Liver (tissue), 9 donors: ENCODE data around the gene TCAP. TPM values are rescaled to one million over a fixed set of nuclear protein-coding genes. Genes with fewer than 3 reads are reported as not detected.

Experiments used
- DNase-seq: peaks from one replicate; pipeline ENCODE4 v3.0.0-alpha.2; 2017; ENCODE audit warnings: low spot score
- H3K27ac ChIP-seq, 2 donors: one replicate each; pipeline ENCODE4 v1.7.0; 2013; ENCODE audit warnings: inconsistent platforms in 2 of 2, low read length in 2 of 2, control low read depth in 1 of 2, low read depth in 1 of 2, mild to moderate bottlenecking in 1 of 2
- H3K27me3 ChIP-seq, 4 donors: one replicate each; pipeline versions ENCODE4 v1.6.1 to v1.7.0; 2013; ENCODE audit warnings: low read length in 3 of 4, inconsistent platforms in 1 of 4, mild to moderate bottlenecking in 1 of 4, moderate library complexity in 1 of 4; ENCODE audit not compliant: control insufficient read depth in 4 of 4, insufficient read depth in 4 of 4
- H3K36me3 ChIP-seq, 4 donors: one replicate each; pipeline versions ENCODE4 v1.6.1 to v1.7.0; 2013; ENCODE audit warnings: low read length in 3 of 4, mild to moderate bottlenecking in 3 of 4, low read depth in 1 of 4, moderate library complexity in 1 of 4; ENCODE audit not compliant: control insufficient read depth in 4 of 4, insufficient read depth in 3 of 4
- H3K4me1 ChIP-seq, 4 donors: one replicate each; pipeline versions ENCODE4 v1.6.1 to v1.7.0; 2013; ENCODE audit warnings: low read length in 3 of 4, mild to moderate bottlenecking in 3 of 4, moderate library complexity in 1 of 4; ENCODE audit not compliant: control insufficient read depth in 4 of 4, insufficient read depth in 4 of 4
- H3K4me3 ChIP-seq, 3 donors: one replicate each; pipeline versions ENCODE4 v1.6.1 to v1.7.0; 2013; ENCODE audit warnings: low read length in 3 of 3, control low read depth in 1 of 3, low read depth in 1 of 3, mild to moderate bottlenecking in 1 of 3
- H3K9ac ChIP-seq, 2 donors: one replicate each; pipeline ENCODE4 v1.7.0; 2013; ENCODE audit warnings: low read length in 2 of 2, mild to moderate bottlenecking in 2 of 2, moderate library complexity in 2 of 2, control low read depth in 1 of 2, low read depth in 1 of 2
- H3K9me3 ChIP-seq, 4 donors: one replicate each; pipeline versions ENCODE4 v1.6.1 to v1.7.0; 2013; ENCODE audit warnings: low read length in 3 of 4; ENCODE audit not compliant: control insufficient read depth in 4 of 4
- ATF3 ChIP-seq: IDR thresholded peaks from 2 replicates; pipeline ENCODE4 v1.6.1; 2016; ENCODE audit warnings: antibody characterized with exemption
- CTCF ChIP-seq: fragments of 150-350 bp; IDR thresholded peaks from 2 replicates; pipeline ENCODE4 v1.5.1; 2017; ENCODE audit warnings: improper control_type of control experiment, low read depth, low read length; ENCODE audit not compliant: missing input control
- EGR1 ChIP-seq, 2 donors: IDR thresholded peaks; 2 replicates each; pipeline ENCODE4 v1.6.1; 2016 to 2018; ENCODE audit warnings: antibody characterized with exemption in 2 of 2, low read depth in 2 of 2
- FOXA1 ChIP-seq: IDR thresholded peaks from 2 replicates; pipeline ENCODE4 v1.6.1; 2016; ENCODE audit warnings: antibody characterized with exemption
- GABPA ChIP-seq, 2 donors: IDR thresholded peaks in 1 of 2; conservative IDR thresholded peaks in 1 of 2; 2 replicates each; pipeline ENCODE4 v1.6.1; 2016; ENCODE audit warnings: antibody characterized with exemption in 2 of 2, mild to moderate bottlenecking in 1 of 2, moderate library complexity in 1 of 2
- HNF4A ChIP-seq, 2 donors: conservative IDR thresholded peaks; 2 replicates each; pipeline ENCODE4 v1.6.1; 2016; ENCODE audit warnings: antibody characterized with exemption in 2 of 2, mild to moderate bottlenecking in 2 of 2
- HNF4G ChIP-seq: IDR thresholded peaks from 2 replicates; pipeline ENCODE4 v1.6.1; 2016; ENCODE audit warnings: antibody characterized with exemption
- JUND ChIP-seq, 2 donors: IDR thresholded peaks; 2 replicates each; pipeline ENCODE4 v1.6.1; 2016; ENCODE audit warnings: antibody characterized with exemption in 2 of 2
- MAX ChIP-seq: IDR thresholded peaks from 2 replicates; pipeline ENCODE4 v1.6.1; 2016; ENCODE audit warnings: antibody characterized with exemption
- NR2F2 ChIP-seq: IDR thresholded peaks from 2 replicates; pipeline ENCODE4 v1.6.1; 2016; ENCODE audit warnings: antibody characterized with exemption
- RAD21 ChIP-seq, 2 donors: IDR thresholded peaks; 2 replicates each; pipeline ENCODE4 v1.6.1; 2016; ENCODE audit warnings: antibody characterized with exemption in 2 of 2, mild to moderate bottlenecking in 2 of 2
- REST ChIP-seq: IDR thresholded peaks from 2 replicates; pipeline ENCODE4 v1.6.1; 2016; ENCODE audit warnings: antibody characterized with exemption, mild to moderate bottlenecking
- RXRA ChIP-seq, 2 donors: IDR thresholded peaks; 2 replicates each; pipeline ENCODE4 v1.6.1; 2017 to 2018; ENCODE audit warnings: antibody characterized with exemption in 2 of 2, mild to moderate bottlenecking in 1 of 2
- SP1 ChIP-seq: IDR thresholded peaks from 2 replicates; pipeline ENCODE4 v1.6.1; 2018; ENCODE audit warnings: antibody characterized with exemption, mild to moderate bottlenecking
- TAF1 ChIP-seq: conservative IDR thresholded peaks from 2 replicates; pipeline ENCODE4 v1.6.1; 2016; ENCODE audit warnings: antibody characterized with exemption, mild to moderate bottlenecking
- YY1 ChIP-seq: IDR thresholded peaks from 2 replicates; pipeline ENCODE4 v1.6.1; 2016; ENCODE audit warnings: antibody characterized with exemption, mild to moderate bottlenecking
- ZBTB33 ChIP-seq: IDR thresholded peaks from 2 replicates; pipeline ENCODE4 v1.6.1; 2016; ENCODE audit warnings: antibody characterized with exemption
- WGBS: extraction: QIAGEN DNeasy Blood & Tissue Kit; methylation state at CpG from one replicate; pipeline ENCODE4 v1.1.7; 2013; 5-methylcytosine and 5-hydroxymethylcytosine counted together
- polyA plus RNA-seq, 2 donors: library from polyadenylated mRNA; stranded (reverse) in 1 of 2; unstranded in 1 of 2; fragments of 200-250 nt in 1 of 2; fragments of >200 nt in 1 of 2; fragmentation: Nextera tagmentation in 1 of 2; extraction: Ambion mirVana in 1 of 2; gene quantifications; one replicate each; pipeline versions ENCODE4 v1.2.1 to v1.2.3, GENCODE V29; 2013 to 2015
- total RNA-seq, 2 donors: library from RNA; depleted of rRNA; stranded (reverse); fragments of >200 nt; gene quantifications; one replicate each; pipeline ENCODE4 v1.2.3, GENCODE V29; 2014
- donor health status: healthy.
- donor health status: healthy.
- donor health status: healthy.
- donor health status: healthy.
- donor health status: healthy.

TCAP gene
- total and polyA plus RNA-seq, 4 donors, result 0.14 to 0.67 (median 0.22) TPM; not detected in 1

GRCh38 chr17:39666601-39667261, 1.6 kb downstream of the TCAP start:
- Histone ChIP-seq H3K4me1 (peaks cover 29 to 65% (median 55%) of the 10 kb centered on the region in 4 donors), H3K9me3 (no peaks in the 10 kb centered on the region), H3K4me3 (no peak overlapping the region), H3K9ac (no peak overlapping the region), H3K27me3 (no peaks in the 10 kb centered on the region), H3K36me3 (no peaks in the 10 kb centered on the region), H3K27ac (peak overlapping the region in 1 of 2 donors; percentile 32)
- DNase-seq, result no peak
- no peak for TF ChIP-seq ZBTB33
- peak; percentile 43 for TF ChIP-seq SP1
- TF ChIP-seq HNF4A (conservative IDR thresholded peaks at IDR 0.05), result peak; percentile 37 to 61
- TF ChIP-seq REST, result no peak
- no peak for TF ChIP-seq FOXA1
- TF ChIP-seq EGR1 (IDR thresholded peaks at IDR 0.05; ENCODE audit: low read depth in 2 of 2), result no peak
- no peak for TF ChIP-seq TAF1
- TF ChIP-seq JUND (IDR thresholded peaks at IDR 0.05), result peak in 1 of 2 donors; percentile 30
- TF ChIP-seq RXRA (IDR thresholded peaks at IDR 0.05), result peak; percentile 88 to 92
- TF ChIP-seq NR2F2, result peak; percentile 51
- TF ChIP-seq CTCF, result no peak
- WGBS, result 34% methylated on average over 11 of the region's 11 CpGs

- H3K36me3 ChIP-seq, result no peaks in the 10 kb centered on the region
- H3K9ac ChIP-seq, result no peak overlapping the region
- H3K27me3 ChIP-seq, result no peaks in the 10 kb centered on the region
- no peak overlapping the region for H3K27ac ChIP-seq
- peaks cover 29 to 62% (median 51%) of the 10 kb centered on the region in 4 donors for H3K4me1 ChIP-seq
- WGBS, result 13% methylated on average over 49 of the region's 49 CpGs
- no peak overlapping the region for H3K4me3 ChIP-seq
- peak; percentile 74 for DNase-seq
- H3K9me3 ChIP-seq, result no peaks in the 10 kb centered on the region
- TF ChIP-seq HNF4A (conservative IDR thresholded peaks at IDR 0.05) (no peak), ZBTB33 (no peak), YY1 (no peak), MAX (no peak), GABPA (IDR thresholded peaks at IDR 0.05 in 1 of 2, conservative IDR thresholded peaks at IDR 0.05 in 1 of 2) (no peak), FOXA1 (no peak), JUND (IDR thresholded peaks at IDR 0.05) (no peak), RXRA (IDR thresholded peaks at IDR 0.05) (no peak), RAD21 (IDR thresholded peaks at IDR 0.05) (no peak), NR2F2 (no peak), CTCF (no peak), HNF4G (no peak), EGR1 (IDR thresholded peaks at IDR 0.05; ENCODE audit: low read depth in 2 of 2) (no peak), SP1 (no peak), ATF3 (no peak)
These were observed 2.3 kb downstream of the TCAP start for GRCh38 chr17:39667262-39667944.
